OCI-M1 (cell line): Measurements from ENCODE around the gene DAGLA.
"Not testable (repeated sequence)": the region's sequence is repeated elsewhere in the genome, so short reads cannot be mapped to it uniquely, and the experiment has no call there.

Source experiments
- DNase-seq: peaks from one replicate; lab custom pipeline; 2025; lab: John Stamatoyannopoulos, UW

The DAGLA gene, protein sequence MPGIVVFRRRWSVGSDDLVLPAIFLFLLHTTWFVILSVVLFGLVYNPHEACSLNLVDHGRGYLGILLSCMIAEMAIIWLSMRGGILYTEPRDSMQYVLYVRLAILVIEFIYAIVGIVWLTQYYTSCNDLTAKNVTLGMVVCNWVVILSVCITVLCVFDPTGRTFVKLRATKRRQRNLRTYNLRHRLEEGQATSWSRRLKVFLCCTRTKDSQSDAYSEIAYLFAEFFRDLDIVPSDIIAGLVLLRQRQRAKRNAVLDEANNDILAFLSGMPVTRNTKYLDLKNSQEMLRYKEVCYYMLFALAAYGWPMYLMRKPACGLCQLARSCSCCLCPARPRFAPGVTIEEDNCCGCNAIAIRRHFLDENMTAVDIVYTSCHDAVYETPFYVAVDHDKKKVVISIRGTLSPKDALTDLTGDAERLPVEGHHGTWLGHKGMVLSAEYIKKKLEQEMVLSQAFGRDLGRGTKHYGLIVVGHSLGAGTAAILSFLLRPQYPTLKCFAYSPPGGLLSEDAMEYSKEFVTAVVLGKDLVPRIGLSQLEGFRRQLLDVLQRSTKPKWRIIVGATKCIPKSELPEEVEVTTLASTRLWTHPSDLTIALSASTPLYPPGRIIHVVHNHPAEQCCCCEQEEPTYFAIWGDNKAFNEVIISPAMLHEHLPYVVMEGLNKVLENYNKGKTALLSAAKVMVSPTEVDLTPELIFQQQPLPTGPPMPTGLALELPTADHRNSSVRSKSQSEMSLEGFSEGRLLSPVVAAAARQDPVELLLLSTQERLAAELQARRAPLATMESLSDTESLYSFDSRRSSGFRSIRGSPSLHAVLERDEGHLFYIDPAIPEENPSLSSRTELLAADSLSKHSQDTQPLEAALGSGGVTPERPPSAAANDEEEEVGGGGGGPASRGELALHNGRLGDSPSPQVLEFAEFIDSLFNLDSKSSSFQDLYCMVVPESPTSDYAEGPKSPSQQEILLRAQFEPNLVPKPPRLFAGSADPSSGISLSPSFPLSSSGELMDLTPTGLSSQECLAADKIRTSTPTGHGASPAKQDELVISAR

DNA sequence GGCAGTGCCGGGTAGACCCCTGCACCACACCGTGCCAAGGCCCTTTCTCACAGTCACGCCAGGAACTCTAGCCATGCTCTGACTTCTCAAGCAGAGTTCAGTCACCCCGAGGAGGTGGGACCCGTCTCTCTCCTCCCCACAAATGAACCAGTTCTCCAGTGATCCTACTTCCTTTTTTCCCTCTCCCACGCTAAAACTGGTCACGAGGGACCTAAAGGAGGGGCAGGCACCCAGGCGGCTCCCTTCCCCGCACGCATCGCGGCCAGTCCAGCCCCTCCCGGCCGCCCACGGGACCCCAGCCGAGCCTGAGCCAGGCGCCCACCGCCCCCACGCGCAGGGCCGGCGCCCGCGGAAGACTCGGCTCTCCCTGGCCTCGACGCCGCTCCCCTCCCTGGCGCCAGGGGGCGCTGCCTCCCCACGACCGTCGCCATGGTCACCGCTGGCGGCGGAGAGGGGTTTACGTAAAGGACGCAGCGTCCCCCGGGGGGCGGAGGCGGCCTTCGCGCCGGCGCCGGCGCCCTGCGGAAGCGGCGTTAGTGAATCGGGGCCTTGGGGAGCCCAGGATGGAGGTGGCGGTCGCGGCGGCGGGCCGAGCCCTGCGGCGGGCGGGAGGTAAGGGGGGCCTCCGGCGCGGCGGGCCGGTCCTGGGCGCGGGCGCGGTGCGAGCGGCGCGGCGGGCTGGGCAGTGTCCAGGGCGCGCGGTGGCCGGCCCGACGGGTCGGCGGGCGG, at the start of gene DAGLA:
DAGLA (plus strand) TSS at position 499 of the 729 bp plus-strand sequence. CDS start 39,765 bp downstream, outside the sequence.
- peak; percentile 51 for DNase-seq

DNA sequence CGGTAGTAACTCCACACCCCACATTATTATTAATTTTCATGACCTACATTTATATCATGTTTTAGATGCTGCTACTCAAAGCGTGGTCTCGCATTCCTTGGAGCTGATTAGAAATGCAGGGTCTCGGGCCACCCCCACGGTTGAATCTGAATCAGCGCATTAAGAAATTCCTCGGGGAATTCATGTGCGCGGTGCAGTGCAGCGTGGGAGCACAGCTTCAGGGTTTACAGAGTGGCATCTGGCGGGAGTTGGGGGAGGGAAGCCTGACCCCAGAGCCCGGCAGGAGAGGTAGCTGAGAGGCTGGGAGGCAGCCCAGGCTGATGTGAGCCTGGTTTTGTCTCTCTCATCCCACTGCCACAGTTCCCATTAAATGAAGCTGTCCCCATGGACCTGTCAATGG, 48.1 kb upstream of the DAGLA start:
- DNase-seq: no peak

DNA sequence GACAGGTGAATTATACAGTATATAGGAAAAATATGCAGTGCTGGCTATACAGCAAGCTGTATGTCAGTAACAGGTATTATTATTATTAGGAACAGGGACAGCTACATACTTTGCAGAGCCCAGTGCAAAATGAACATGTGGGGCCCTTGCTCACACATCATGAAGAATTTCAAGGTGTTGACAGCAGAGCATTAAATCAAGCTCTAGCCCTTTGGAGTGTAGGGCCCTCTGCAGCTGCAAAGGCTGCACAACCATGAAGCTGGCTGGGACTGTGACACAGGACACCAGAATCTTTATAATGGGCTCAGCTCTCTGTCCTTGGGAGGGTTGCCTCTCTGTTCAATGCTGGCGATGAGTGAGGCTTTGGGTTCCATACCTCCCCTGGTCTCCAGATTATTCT, 44.9 kb upstream of the DAGLA start:
- no peak for DNase-seq

DNA sequence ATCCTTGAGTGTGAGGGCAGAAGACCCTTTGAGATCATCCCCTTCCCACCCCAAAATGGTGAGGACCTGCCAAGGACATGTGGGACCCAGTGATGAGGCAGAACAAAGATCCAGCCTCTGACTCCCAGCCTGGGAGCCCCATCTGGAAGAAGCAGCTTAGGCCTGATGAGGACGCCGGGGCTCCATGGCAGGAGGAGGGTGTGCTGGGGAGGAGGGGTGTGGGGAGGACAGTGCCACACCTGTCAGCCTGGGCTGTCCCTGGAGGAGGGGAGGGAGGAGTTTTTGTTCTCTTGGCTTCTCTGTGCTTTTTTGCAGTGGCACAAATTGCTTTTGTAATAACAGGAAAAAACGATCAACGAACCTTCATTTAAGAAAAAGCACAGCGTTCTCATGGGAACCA, 44.4 kb upstream of the DAGLA start:
- DNase-seq: no peak

DNA sequence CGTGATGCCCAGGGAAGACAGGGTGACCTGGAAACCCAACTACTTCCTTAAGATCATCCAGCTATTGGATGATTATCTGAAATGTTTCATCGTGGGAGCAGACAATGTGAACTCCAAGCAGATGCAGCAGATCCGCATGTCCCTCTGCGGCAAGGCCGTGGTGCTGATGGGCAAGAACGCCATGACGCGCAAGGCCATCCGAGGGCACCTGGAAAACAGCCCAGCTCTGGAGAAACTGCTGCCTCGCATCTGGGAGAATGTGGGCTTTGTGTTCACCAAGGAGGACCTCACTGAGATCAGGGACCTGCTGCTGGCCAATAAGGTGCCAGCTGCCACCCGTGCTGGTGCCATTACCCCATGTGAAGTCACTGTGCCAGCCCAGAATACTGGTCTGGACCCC, 43.5 kb upstream of the DAGLA start:
- no peak for DNase-seq

DNA sequence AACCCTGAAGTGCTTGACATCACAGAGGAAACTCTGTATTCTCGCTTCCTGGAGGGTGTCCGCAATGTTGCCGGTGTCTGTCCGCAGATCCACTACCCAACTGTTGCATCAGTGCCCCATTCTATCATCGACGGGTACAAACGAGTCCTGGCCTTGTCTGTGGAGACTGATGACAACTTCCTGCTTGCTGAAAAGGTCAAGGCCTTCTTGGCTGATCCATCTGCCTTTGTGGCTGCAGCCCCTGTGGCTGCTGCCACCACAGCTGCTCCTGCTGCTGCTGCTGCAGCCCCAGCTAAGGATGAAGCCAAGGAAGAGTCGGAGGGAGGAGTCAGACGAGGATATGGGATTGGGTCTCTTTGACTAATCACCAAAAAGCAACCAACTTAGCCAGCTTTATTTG, 42.9 kb upstream of the DAGLA start:
- DNase-seq: no peak

DNA sequence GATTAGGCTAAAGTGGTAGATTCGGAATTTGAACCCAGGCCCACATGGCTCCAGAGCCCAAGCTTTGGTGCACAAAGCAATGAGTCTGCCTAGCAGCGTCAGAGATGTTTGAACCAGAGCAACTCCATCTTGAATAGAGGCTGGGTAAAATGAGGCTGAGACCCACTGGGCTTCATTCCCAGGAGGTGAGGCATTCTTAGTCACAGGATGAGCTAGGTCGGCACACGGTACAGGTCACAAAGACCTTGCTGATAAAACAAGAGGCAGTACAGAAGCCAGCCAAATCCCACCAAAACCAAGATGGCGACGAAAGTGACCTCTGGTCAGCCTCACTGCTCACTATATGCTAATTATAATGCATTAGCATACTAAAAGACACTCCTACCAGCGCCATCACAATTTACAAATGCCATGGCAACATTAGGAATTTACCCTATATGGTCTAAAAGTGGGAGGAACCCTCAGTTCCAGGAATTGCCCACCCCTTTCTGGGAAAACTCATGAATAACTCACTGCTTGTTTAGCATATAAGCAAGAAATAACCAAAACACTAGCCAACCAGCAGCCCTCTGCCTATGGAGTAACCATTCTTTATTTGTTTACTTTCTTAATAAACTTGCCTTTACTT, 40.3 kb upstream of the DAGLA start:
- peak; percentile 53 for DNase-seq

DNA sequence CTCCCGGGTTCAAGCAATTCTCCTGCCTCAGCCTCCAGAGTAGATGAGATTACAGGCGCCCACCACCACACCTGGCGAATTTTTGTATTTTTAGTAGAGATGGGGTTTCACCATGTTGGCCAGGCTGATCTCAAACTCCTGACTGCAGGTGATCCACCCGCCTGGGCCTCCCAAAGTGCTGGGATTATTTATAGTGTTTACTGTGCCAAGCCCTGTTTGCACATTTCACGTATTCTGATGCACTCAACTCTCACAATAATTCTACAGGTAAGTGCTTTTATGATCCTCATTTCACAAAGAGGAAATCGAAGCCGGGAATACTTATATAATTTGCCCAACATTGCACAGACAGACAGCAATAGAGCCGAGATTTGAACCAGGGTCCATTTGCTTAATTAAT, 38.0 kb upstream of the DAGLA start:
- no peak for DNase-seq

DNA sequence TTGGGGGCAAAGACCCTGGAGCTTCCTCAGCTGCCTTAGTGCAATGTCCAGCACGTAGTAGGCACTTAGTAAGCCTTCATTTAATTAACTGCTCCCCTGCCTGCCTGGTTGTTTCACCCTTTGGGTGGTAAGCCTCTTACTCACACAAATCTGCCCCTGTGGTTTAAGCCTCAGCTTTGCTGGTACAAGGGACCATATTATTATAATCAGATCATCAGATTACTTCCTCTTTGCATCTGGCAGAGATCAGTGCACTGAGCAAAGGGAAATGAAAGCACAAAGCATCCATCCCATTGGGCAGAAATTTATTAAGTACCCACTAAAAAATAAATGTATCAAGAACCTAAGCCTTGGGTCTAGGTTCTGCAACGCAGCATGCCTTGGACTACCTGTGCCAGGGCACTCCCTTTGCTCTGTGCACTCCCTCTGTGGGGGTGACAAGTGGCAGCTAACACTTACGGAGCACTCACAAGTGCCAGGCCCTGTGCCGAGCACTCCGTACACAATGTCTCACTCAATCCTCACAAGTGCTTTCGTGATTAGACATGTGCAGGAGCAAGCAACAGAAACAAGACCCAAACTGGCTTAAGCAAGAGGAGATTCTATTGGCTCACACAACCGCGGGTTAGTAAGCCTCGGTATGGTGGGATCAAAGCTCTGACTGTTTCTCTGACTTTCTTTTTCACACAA, 34.9 kb upstream of the DAGLA start:
- no peak for DNase-seq

DNA sequence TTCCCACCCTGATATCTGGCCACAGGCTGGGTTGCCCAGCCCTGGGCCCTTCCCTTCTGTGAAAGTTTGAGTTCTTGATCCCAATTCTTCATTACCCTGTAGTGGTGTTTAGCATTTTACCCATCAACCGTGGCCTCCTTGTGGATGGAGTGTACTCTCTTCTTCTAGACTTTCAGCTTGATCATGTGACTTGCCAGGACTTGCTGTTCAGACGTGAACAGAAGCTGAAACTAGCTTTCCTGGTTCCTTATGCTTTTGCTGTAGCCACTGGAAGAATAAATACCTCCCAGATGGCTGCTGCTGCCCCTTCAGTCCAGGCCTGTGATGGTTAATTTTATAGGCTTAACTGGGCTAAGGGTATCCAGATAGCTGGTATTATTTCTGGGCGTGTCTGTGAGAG, 32.7 kb upstream of the DAGLA start:
- DNase-seq: no peak

DNA sequence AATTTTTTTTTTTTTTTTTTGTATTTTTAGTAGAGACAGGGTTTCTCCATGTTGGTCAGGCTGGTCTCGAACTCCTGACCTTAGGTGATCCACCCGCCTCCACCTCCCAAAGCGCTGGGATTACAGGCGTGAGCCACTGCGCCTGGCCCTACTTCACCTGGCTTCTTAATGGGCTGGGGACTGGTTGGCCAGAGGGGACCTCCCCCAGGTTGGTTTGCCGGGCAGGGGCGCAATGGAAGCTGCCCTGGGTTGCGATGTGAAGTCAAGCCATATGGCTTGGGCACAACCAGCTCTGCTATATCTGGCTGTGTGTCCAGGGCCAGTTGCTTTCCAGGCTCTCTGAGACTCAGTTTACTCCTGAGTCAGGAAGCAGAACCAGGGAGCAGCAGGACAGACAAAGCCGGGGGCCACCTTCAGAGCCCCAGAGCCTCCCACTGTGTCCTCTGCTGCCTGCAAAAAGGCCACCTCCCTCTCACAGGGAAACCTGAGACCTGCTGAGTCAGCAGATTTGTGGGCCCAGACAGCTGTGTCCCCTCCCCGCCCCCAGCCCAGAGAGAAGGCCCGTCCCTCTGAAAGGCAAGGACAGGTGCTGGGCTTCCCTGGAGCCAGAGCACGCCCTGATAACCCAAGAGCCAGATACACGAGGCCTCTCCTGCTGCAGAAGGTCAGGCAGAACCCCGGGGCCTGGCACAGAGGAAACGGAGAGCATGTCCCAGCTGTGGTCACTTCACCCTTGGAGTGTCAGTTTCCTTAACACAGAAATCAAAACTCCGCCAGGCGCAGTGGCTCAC, 29.2 kb upstream of the DAGLA start:
- no peak for DNase-seq

DNA sequence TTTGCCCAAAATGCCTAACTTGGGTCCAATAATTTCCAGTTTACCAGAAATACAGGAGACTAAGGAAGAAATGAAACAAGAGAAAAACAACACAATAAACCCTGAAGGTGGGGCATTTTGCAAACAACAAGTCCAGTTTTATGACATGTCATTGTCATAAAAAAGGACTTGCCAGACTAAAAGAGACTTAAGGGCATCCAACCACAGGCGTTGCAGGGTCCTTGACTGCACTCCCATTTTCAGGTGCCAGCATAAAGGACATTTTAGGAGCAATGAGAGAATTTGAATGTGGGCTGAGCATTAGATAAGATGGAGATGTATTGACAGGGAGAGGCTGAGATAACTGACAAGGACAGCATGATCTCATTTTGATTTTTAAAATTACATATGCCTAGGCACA, 28.1 kb upstream of the DAGLA start:
- DNase-seq: no peak

DNA sequence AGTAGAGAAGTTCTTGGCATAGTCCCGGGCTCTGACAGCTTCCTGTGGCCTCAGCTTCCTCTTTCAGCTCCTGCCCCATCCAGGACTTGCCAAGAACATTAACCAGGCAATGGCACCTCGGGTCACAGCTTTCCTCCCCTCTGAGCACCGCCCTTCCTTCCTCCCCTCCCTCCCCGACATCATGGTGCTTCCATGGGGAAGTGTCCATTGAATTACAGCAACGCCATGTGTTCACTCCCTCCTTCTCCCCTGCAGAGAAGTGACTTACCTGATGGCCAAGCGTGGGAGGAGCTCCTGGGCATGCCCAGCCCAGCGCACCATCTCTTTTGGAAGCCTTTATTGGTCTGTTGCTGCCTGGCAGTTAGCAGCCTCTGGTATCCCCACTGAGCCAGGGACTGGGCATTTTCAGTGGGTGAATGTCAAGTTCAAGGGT, 25.8 kb upstream of the DAGLA start:
- DNase-seq: peak; percentile 34

DNA sequence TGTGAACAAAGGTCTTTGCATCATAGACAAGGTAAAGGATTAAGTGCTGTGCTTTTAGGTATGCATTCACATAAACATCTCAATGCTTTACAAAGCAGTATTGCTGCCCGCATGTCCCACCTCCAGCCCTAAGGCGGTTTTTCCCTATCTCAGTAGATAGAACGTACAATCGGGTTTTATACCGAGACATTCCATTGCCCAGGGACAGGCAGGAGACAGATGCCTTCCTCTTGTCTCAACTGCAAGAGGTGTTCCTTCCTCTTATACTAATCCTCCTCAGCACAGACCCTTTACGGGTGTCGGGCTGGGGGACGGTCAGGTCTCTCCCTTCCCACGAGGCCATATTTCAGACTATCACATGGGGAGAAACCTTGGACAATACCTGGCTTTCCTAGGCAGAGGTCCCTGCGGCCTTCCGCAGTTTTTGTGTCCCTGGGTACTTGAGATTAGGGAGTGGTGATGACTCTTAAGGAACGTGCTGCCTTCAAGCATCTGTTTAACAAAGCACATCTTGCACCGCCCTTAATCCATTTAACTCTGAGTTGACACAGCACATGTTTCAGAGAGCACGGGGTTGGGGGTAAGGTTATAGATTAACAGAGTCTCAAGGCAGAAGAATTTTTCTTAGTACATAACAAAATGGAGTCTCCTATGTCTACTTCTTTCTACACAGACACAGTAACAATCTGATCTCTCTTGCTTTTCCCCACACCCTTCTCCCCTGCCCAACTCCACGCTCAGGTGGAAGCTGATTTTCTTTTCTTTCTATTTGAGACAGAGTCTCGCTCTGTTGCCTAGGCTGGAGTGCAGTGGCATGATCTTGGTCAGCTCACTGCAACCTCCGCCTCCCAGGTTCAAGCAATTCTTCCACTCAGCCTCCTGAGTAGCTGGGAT, 24.7 kb upstream of the DAGLA start:
- not testable (repeated sequence) for DNase-seq

DNA sequence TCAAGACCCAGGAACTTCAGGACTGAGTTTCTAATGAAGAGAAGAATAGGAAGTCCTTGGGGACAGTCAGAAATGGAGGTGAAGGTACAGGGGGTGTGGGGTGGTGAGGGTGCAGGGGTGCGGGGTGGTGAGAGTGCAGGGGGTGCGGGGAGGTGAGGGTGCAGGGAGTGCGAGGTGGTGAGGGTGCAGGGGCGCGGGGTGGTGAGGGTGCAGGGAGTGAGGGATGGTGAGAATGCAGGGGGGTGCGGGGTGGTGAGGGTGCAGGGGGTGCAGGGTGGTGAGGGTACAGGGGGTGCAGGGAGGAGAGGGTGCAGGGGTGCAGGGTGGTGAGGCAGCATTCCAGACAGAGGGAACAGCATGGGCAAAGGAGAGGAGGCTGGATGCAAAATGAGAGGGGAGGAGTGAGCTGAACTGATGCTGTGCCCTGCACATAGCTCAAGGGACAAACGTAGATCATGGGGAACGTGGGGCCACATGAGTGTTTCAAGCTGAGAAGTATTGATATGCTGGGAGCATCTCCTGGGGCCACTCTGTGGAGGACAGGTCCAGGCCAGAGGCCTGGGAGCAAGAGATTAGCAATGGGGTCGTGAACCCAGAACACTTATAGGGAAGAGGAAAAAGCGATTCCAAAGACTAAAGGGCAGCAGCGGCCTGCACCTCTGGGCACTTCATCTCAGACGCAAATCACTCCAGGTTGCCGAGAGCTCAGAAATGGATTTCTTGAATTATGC, 23.7 kb upstream of the DAGLA start:
- no peak for DNase-seq

DNA sequence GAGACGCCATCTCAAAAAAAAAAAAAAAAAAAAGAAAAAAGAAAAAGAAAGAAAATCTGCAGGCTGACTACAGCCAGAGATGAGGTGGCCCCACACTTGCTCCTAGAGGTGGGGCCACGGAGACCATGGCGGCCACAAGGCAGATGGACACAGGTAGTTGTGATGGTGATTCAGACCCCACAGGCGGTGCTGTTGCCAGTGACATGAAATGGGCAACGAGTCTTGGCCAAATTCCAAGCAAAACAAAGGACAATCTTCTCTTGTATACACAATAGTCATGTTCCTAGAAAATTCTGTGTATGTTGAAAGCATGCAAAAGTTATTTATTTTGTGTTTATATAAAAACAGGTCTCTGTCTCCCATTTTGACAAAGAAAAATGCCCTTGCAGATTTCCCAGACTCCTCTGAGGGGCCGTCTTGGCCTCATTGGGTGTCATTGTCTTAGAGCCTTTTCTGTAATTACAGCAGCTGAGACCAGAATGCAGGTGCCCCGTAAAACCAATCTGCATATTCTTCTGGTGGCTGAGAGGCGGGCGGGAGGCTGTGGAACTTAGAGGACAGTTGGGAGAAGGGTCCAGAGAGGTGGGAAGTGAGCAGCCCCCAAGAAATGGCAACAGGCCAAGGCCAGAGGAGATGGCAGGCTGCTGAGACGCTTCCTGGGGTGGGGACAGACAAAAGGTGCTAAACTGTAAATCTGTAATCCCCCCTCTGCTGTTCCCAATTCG, 22.5 kb upstream of the DAGLA start:
- DNase-seq: no peak

DNA sequence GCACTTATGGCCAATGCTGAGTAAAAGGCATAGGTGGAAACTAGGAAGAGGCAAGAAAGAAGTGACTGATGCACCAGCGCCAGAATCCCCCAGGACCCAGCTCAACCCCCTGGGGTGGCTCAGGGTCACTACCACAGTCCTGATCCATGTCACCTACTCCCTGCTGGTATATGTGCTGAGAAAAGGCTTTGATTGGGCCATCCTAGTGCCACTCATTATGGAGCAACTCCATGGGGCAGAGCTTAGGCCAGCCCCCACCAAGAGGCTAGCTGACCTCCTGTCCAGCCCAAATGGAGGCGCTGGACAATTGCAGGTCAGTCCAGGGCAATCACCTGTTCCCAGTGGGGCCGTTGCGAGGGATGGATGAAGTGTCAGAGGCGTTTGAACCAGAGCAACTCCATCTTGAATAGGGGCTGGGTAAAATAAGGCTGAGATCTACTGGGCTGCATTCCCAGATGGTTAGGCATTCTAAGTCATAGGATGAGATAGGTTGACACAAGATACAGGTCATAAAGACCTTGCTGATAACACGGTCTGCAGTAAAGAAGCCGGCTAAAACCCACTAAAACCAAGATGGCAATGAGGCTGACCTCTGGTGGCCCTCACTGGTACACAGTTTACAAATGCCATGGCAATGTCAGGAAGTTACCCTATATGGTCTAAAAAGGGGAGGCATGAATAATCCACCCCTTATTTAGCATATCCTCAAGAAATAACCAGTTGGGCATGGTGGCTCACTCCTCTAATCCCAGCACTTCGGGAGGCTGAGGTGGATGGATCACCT, 20.6 kb upstream of the DAGLA start:
- peak; percentile 27 for DNase-seq
